ENCODE results near the gene RTN1. TPM values are rescaled to one million over a fixed set of nuclear protein-coding genes. Genes with fewer than 3 reads are reported as not detected.
A peak's percentile ranks its signal among the peaks of the same experiment; 100 is the strongest.

The RTN1 gene
- total and polyA plus RNA-seq, 12 donors: 0.40 to 5.5 (median 0.91) TPM

- Histone ChIP-seq H3K27me3 (peaks cover 0 to 57% (median 48%) of the 10 kb centered on the region in 7 donors), H3K27ac (no peak overlapping the region), H3K9me3 (no peaks in the 10 kb centered on the region), H3K4me3 (peak overlapping the region; percentile 14 to 50 (median 44)), H3K36me3 (no peaks in the 10 kb centered on the region), H3K4me1 (peaks cover 0 to 17% (median 8%) of the 10 kb centered on the region in 9 donors)
- TF ChIP-seq CTCF (IDR thresholded peaks at IDR 0.05): peak in 7 of 9 donors; percentile 26 to 56 (median 44)
- intact Hi-C loops (cut with DNase I): no loop called here
- WGBS, 2 donors: 2% methylated on average over 18 of the region's 18 CpGs
- ATAC-seq: peak in 3 of 8 donors; percentile 42 to 64 (median 49)
- DNase-seq: no peak
These were observed 48.4 kb upstream of the RTN1 start for GRCh38 chr14:59918824-59919569.

- no peak for TF ChIP-seq CTCF (IDR thresholded peaks at IDR 0.05)
- WGBS, 2 donors: 82 to 84% methylated on average over 1 of the region's 1 CpG
- Histone ChIP-seq H3K36me3 (no peaks in the 10 kb centered on the region), H3K9me3 (no peaks in the 10 kb centered on the region), H3K4me1 (no peaks in the 10 kb centered on the region), H3K27me3 (peaks cover 0 to 33% (median 23%) of the 10 kb centered on the region in 7 donors), H3K27ac (no peak overlapping the region), H3K4me3 (no peak overlapping the region)
- intact Hi-C loops (cut with DNase I): no loop called here
- no peak for DNase-seq
- ATAC-seq: no peak
These were observed 42.6 kb upstream of the RTN1 start for GRCh38 chr14:59913187-59913586.

DNA sequence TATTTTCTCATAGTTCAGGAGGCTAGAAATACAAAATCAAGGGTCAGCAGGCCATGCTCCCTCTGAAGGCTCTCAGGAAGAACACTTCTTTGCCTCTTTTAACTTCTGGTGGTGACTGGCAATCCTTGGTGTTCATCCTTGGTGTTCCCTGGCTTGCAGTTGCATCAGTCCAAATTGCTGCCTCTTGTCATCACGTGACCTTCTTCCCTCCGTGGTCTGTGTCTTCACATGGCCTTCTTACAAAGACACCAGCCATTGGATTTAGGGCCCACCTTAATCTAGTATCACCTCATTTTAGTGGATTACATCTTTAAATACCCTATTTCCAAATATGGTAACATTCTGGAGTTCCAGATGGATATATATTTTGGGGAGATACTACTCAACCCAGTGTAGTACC is 41.9 kb upstream of the RTN1 start:
- no peaks in the 10 kb centered on the region for H3K9me3 ChIP-seq
- 70 to 79% methylated on average over 2 of the region's 2 CpGs for WGBS, 2 donors
- no peaks in the 10 kb centered on the region for H3K4me1 ChIP-seq
- no peak overlapping the region for H3K4me3 ChIP-seq
- H3K36me3 ChIP-seq: no peaks in the 10 kb centered on the region
- peaks cover 0 to 27% (median 16%) of the 10 kb centered on the region in 7 donors for H3K27me3 ChIP-seq
- intact Hi-C loops (cut with DNase I): no loop called here
- ATAC-seq (no peak), DNase-seq (no peak)
- no peak overlapping the region for H3K27ac ChIP-seq
- TF ChIP-seq CTCF (IDR thresholded peaks at IDR 0.05): no peak

- TF ChIP-seq CTCF (IDR thresholded peaks at IDR 0.05): no peak
- H3K9me3 ChIP-seq: peaks cover 0 to 12% (median 0%) of the 10 kb centered on the region in 11 donors
- H3K4me3 ChIP-seq: no peak overlapping the region
- H3K36me3 ChIP-seq: no peaks in the 10 kb centered on the region
- ATAC-seq: no peak
- WGBS, 2 donors: 68% methylated on average over 2 of the region's 2 CpGs
- intact Hi-C loops (cut with DNase I): no loop called here
- no peak for DNase-seq
- H3K4me1 ChIP-seq: no peaks in the 10 kb centered on the region
- H3K27me3 ChIP-seq: peaks cover 0 to 6% (median 0%) of the 10 kb centered on the region in 7 donors
- H3K27ac ChIP-seq: no peak overlapping the region
These were observed 34.6 kb upstream of the RTN1 start for GRCh38 chr14:59905188-59905587.
